GM12873 (cell line): ENCODE measurements around the gene PLPP3.

ENCODE experiments used
- TF ChIP-seq, protein P1 (sequence below): IDR thresholded peaks from 2 replicates; pipeline ENCODE4 v1.5.1; 2012; ENCODE audit warnings: low read depth, mild to moderate bottlenecking, moderate library complexity, low read length, control low read depth; ENCODE audit not compliant: insufficient read depth; ENCODE audit errors: missing control alignments

PLPP3 gene

GRCh38 chr1:56527548-56528302 lies 51.6 kb downstream of the PLPP3 start:
- TF ChIP-seq, protein P1, sequence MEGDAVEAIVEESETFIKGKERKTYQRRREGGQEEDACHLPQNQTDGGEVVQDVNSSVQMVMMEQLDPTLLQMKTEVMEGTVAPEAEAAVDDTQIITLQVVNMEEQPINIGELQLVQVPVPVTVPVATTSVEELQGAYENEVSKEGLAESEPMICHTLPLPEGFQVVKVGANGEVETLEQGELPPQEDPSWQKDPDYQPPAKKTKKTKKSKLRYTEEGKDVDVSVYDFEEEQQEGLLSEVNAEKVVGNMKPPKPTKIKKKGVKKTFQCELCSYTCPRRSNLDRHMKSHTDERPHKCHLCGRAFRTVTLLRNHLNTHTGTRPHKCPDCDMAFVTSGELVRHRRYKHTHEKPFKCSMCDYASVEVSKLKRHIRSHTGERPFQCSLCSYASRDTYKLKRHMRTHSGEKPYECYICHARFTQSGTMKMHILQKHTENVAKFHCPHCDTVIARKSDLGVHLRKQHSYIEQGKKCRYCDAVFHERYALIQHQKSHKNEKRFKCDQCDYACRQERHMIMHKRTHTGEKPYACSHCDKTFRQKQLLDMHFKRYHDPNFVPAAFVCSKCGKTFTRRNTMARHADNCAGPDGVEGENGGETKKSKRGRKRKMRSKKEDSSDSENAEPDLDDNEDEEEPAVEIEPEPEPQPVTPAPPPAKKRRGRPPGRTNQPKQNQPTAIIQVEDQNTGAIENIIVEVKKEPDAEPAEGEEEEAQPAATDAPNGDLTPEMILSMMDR = no peak

DNA sequence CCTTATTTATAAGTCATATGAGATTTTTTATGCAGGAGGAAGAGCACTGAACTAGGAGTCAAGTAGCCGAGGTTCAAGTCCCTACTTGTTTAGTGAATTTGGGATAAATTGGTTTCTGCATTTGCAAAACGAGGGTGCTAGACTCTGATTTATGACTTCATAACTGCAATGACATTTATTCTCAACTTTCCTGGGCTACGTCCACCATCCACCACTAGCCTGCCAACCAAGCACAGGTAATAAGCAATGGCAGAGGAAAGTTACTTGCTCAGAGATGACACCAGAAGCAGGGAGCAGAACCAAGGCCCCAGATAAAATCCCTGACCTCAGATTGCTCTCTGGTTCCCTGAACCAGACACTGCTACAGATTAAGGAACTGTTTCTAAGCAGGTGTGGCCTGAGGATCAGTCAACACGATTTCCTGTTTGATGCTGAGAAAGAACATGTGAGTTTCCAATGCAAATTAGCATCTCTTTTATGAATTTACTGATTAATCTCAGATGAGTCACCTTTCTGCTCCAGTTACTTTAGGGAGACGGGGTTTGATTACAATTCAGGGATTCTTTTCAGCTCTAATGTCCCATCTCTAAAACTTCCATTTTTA lies 52.7 kb downstream of the PLPP3 start:
- TF ChIP-seq, protein P1 = no peak

GRCh38 chr1:56525489-56526041 lies 53.8 kb downstream of the PLPP3 start:
- TF ChIP-seq, protein P1 = no peak

- TF ChIP-seq, protein P1 = no peak
Measured at GRCh38 chr1:56524263-56524662, 55.1 kb downstream of the PLPP3 start.

GRCh38 chr1:56522680-56523079 lies 56.7 kb downstream of the PLPP3 start:
- TF ChIP-seq, protein P1 = no peak

GRCh38 chr1:56520016-56520601 lies 59.3 kb downstream of the PLPP3 start:
- TF ChIP-seq, protein P1 = no peak
